ENCODE measurements around the gene DAPK2.
A peak's percentile ranks its signal among the peaks of the same experiment; 100 is the strongest.

DAPK2 gene

GRCh38 chr15:63889831-63890230, 156.5 kb downstream of the DAPK2 start:
- DNase-seq = no peak

- no peak for DNase-seq
Observed at GRCh38 chr15:63888823-63889222, 157.5 kb downstream of the DAPK2 start.

- DNase-seq = no peak
Observed at GRCh38 chr15:63888146-63888545, 158.1 kb downstream of the DAPK2 start.

GRCh38 chr15:63887630-63888029, 158.7 kb downstream of the DAPK2 start:
- DNase-seq = no peak

- no peak for DNase-seq
Observed at GRCh38 chr15:63884953-63885352, 161.3 kb downstream of the DAPK2 start.

- DNase-seq = no peak
Observed at GRCh38 chr15:63881431-63881830, 164.9 kb downstream of the DAPK2 start.

- no peak for DNase-seq
Observed at GRCh38 chr15:63880744-63881143, 165.5 kb downstream of the DAPK2 start.

- DNase-seq = no peak
Observed at GRCh38 chr15:63879995-63880394, 166.3 kb downstream of the DAPK2 start.

- DNase-seq = no peak
Observed at GRCh38 chr15:63879211-63879610, 167.1 kb downstream of the DAPK2 start.

- DNase-seq = no peak
Observed at GRCh38 chr15:63877713-63878271, 168.5 kb downstream of the DAPK2 start.

GRCh38 chr15:63876085-63876662, 170.1 kb downstream of the DAPK2 start:
- no peak for DNase-seq

GRCh38 chr15:63874616-63875015, 171.7 kb downstream of the DAPK2 start:
- no peak for DNase-seq

GRCh38 chr15:63872759-63873510, 173.3 kb downstream of the DAPK2 start:
- DNase-seq = no peak

- no peak for DNase-seq
Observed at GRCh38 chr15:63870487-63871209, 175.6 kb downstream of the DAPK2 start.

- no peak for DNase-seq
Observed at GRCh38 chr15:63870043-63870394, 176.3 kb downstream of the DAPK2 start.

- no peak for DNase-seq
Observed at GRCh38 chr15:63869371-63870042, 176.8 kb downstream of the DAPK2 start.

GRCh38 chr15:63864186-63864585, 182.1 kb downstream of the DAPK2 start:
- DNase-seq = no peak

- DNase-seq = no peak
Observed at GRCh38 chr15:63861946-63862517, 184.3 kb downstream of the DAPK2 start.

GRCh38 chr15:63860555-63860954, 185.7 kb downstream of the DAPK2 start:
- no peak for DNase-seq

GRCh38 chr15:63860155-63860554, 186.1 kb downstream of the DAPK2 start:
- DNase-seq = peak; percentile 79

- peak; percentile 42 for DNase-seq
Observed at GRCh38 chr15:63858881-63859280, 187.4 kb downstream of the DAPK2 start.

- DNase-seq = no peak
Observed at GRCh38 chr15:63858448-63858847, 187.8 kb downstream of the DAPK2 start.

GRCh38 chr15:63857461-63857856, 188.8 kb downstream of the DAPK2 start:
- DNase-seq = no peak

All from CD4-positive, alpha-beta T cell treated with Interleukin-17A for 1 hour (primary cell).